GM18868 (cell line): ENCODE results near the gene C18orf32.
"Not testable (repeated sequence)": the region's sequence is repeated elsewhere in the genome, so short reads cannot be mapped to it uniquely, and the experiment has no call there.

Source experiments
- ATAC-seq: cut with Tn5 transposase; IDR thresholded peaks from one replicate; pipeline ENCODE4 v1.9.1; 2021; ENCODE audit warnings: mild to moderate bottlenecking, moderate library complexity; ENCODE audit not compliant: unreplicated experiment

Gene C18orf32

GRCh38 chr18:49503931-49504330 is 16.9 kb upstream of the C18orf32 start:
- ATAC-seq = no peak

GRCh38 chr18:49500201-49500921 is 13.3 kb upstream of the C18orf32 start:
- ATAC-seq = no peak

GRCh38 chr18:49499046-49499637 is 12.1 kb upstream of the C18orf32 start:
- no peak for ATAC-seq

GRCh38 chr18:49495480-49495879 is 8.4 kb upstream of the C18orf32 start:
- no peak for ATAC-seq

- no peak for ATAC-seq
Observed at GRCh38 chr18:49495076-49495475, 8.0 kb upstream of the C18orf32 start.

- no peak for ATAC-seq
Observed at GRCh38 chr18:49494660-49495059, 7.6 kb upstream of the C18orf32 start.

GRCh38 chr18:49492694-49493033 is 5.6 kb upstream of the C18orf32 start:
- ATAC-seq = no peak

- peak; percentile 74 for ATAC-seq
Observed at GRCh38 chr18:49491857-49492693, 5.0 kb upstream of the C18orf32 start, which contains the start of gene RPL17. Gene RPL17 (minus strand): TSS chr18:49492465.

GRCh38 chr18:49491534-49491856 is 4.5 kb upstream of the C18orf32 start:
- no peak for ATAC-seq

- ATAC-seq = no peak
Observed at GRCh38 chr18:49490246-49490762, 3.3 kb upstream of the C18orf32 start.

- no peak for ATAC-seq
Observed at GRCh38 chr18:49487711-49488310, 777 bp upstream of the C18orf32 start.

GRCh38 chr18:49486606-49486952 is 455 bp downstream of the C18orf32 start:
- ATAC-seq = peak; percentile 16

GRCh38 chr18:49486134-49486533 is 900 bp downstream of the C18orf32 start:
- no peak for ATAC-seq

GRCh38 chr18:49483198-49483597 is 3.8 kb downstream of the C18orf32 start:
- ATAC-seq = no peak

GRCh38 chr18:49481907-49482306 is 5.1 kb downstream of the C18orf32 start:
- ATAC-seq = no peak

GRCh38 chr18:49481317-49481716 is 5.7 kb downstream of the C18orf32 start:
- no peak for ATAC-seq

- ATAC-seq = no peak
Observed at GRCh38 chr18:49479381-49480137, 7.5 kb downstream of the C18orf32 start.

GRCh38 chr18:49476664-49477411 is 10.2 kb downstream of the C18orf32 start:
- ATAC-seq = peak; percentile 70

GRCh38 chr18:49474935-49475334 is 12.1 kb downstream of the C18orf32 start:
- not testable (repeated sequence) for ATAC-seq

GRCh38 chr18:49473721-49474120 is 13.3 kb downstream of the C18orf32 start:
- ATAC-seq = no peak
